HG03025 (cell line): ENCODE data around the gene CYSRT1.

ENCODE experiments used
- ATAC-seq: cut with Tn5 transposase; IDR thresholded peaks from one replicate; pipeline ENCODE4 v1.9.1; 2021; ENCODE audit warnings: mild to moderate bottlenecking, moderate library complexity; ENCODE audit not compliant: unreplicated experiment, low FRiP score

Gene CYSRT1

GRCh38 chr9:137265496-137266161, 40.7 kb downstream of the CYSRT1 start:
- ATAC-seq = no peak

DNA sequence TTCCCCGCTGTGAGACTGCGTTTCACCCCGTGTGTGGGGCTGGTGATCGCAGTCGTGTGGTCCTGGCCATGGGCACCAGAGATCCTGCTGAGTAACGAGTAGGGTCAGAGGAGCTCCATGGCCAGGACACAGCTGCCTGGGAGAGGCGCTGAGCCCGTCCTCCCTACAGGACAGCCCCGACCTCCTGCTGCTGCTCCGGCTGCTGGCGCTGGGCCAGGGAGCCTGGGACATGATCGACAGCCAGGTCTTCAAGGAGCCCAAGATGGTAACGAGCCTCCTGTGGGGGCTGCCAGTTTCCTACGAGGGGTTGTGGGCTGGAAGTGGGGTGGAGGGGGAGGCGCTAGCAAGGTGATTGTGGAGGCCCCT, 41.2 kb downstream of the CYSRT1 start:
- ATAC-seq = no peak

- no peak for ATAC-seq
Measured at GRCh38 chr9:137266585-137267453, 41.8 kb downstream of the CYSRT1 start.

GRCh38 chr9:137267933-137268355, 43.0 kb downstream of the CYSRT1 start:
- no peak for ATAC-seq

- no peak for ATAC-seq
Measured at GRCh38 chr9:137268538-137269201, 43.7 kb downstream of the CYSRT1 start.

GRCh38 chr9:137269231-137269772, 44.3 kb downstream of the CYSRT1 start:
- ATAC-seq = no peak

DNA sequence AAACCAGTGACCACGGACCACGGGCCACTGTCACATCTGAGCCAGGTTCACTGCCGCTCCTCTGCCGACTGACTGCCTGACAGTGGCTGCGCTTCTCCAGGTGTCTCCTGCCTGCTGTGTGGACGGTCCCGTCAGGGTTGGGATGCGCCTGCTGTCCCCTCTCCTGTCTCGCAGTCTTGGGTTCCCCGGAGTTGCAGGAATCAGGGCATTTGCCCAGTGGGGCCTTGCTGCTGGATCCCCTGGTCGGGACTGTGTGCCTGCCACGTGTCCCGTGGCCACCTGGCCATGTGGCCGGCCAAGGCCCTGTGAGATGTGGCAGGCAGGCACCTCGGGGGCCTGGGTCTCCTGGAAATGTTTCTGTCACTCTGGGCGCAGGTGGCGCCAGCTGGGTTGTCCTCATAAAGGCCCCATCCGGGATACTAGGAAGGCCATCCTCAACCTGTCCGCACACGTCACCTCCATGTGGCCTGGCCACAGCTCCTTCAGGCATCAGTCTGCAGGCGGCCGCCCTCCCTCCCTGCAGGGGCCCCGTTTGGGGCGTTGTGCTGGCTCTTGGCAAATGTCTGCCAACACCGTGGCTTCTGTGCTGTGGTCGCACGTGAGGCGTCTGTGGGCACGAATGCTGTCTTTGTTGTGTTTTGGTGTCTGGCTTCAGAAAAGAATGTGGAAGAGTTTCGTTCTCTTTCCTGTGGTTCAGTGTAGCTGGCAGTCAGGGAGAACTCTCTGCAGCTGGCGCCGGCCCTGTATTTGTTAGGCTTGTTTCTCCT, 46.1 kb downstream of the CYSRT1 start:
- ATAC-seq = no peak

DNA sequence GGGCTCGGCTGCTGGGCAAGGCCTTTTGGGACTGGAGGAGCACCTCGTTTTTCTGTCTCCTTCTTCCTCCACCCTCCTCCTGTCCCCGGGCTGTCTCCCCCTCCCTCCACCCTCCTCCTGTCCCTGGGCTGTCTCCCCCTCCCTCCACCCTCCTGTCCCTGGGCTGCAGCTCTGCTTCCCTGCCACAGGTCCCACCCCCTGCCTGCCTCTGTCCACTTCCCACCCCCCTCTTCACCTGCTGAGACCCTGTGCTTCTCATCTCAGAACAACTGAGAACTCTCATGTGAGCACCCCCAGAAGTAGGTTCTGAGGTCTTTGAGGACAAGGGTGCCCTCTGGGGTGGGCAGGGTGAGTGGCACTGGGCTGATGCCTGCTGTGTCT, 46.7 kb downstream of the CYSRT1 start:
- no peak for ATAC-seq

- no peak for ATAC-seq
Measured at GRCh38 chr9:137272241-137273094, 47.5 kb downstream of the CYSRT1 start.

DNA sequence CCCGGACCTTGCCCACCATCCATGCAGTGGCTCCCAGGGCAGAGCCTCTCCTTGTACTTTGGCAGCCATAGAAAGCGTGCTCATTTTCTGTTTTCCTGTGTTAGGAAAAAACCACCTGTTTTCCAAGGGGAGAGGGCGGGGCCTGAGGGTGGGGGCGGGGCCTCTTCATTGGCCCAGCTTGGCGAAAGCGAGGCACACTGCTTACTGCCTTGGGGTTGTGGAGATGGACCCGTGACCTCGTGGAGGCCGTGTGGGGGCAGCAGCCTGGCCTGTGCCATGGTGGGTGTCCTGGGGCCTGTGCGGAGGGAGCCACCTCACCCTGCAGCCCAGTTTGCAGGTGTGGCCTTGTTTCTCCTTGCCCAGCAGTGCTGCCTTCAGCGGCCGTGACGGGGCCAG, 48.1 kb downstream of the CYSRT1 start:
- no peak for ATAC-seq

GRCh38 chr9:137273611-137274320, 48.8 kb downstream of the CYSRT1 start:
- no peak for ATAC-seq

- ATAC-seq = no peak
Measured at GRCh38 chr9:137275203-137275587, 50.2 kb downstream of the CYSRT1 start.
